Effector memory CD8-positive, alpha-beta T cell (primary cell): Measurements from ENCODE around the gene SMARCB1.

Experiments used
- ATAC-seq: fragments of 150-1000 bp; cut with Tn5 transposase; replicated peaks from 2 replicates; pipeline ENCODE4 v1.10.0; 2021; ENCODE audit warnings: mild to moderate bottlenecking, moderate library complexity
- DNase-seq, 3 experiments: peaks; one replicate each; pipeline ENCODE4 v3.0.0; 2021
- H3K27ac Mint-ChIP-seq, 2 donors: one replicate each; pipeline ENCODE4 v1.8.0; 2022; ENCODE audit warnings: mild to moderate bottlenecking in 2 of 2, mixed read lengths in 2 of 2, moderate library complexity in 2 of 2
- H3K27me3 Mint-ChIP-seq, 2 donors: one replicate each; pipeline ENCODE4 v1.8.0; 2022; ENCODE audit warnings: mixed read lengths in 2 of 2
- H3K36me3 Mint-ChIP-seq: one replicate; pipeline ENCODE4 v1.8.0; 2022; ENCODE audit warnings: mild to moderate bottlenecking, moderate library complexity, mixed read lengths; ENCODE audit not compliant: insufficient read depth
- H3K4me1 Mint-ChIP-seq, 2 donors: one replicate each; pipeline ENCODE4 v1.8.0; 2022; ENCODE audit warnings: low read depth in 2 of 2, mixed read lengths in 2 of 2
- H3K4me3 Mint-ChIP-seq, 2 donors: one replicate each; pipeline ENCODE4 v1.8.0; 2022; ENCODE audit warnings: mild to moderate bottlenecking in 2 of 2, mixed read lengths in 2 of 2, moderate library complexity in 2 of 2
- H3K9me3 Mint-ChIP-seq, 2 donors: one replicate each; pipeline ENCODE4 v1.8.0; 2022; ENCODE audit warnings: mixed read lengths in 2 of 2

SMARCB1 gene

GRCh38 chr22:23874871-23875270 lies 88.1 kb downstream of the SMARCB1 start:
- ATAC-seq (no peak), DNase-seq (no peak)
- Mint-ChIP-seq H3K27ac (no peak overlapping the region), H3K27me3 (no peaks in the 10 kb centered on the region), H3K4me1 (no peaks in the 10 kb centered on the region), H3K36me3 (peaks cover 6% of the 10 kb centered on the region), H3K9me3 (no peaks in the 10 kb centered on the region), H3K4me3 (no peak overlapping the region)

GRCh38 chr22:23875801-23876200 lies 89.0 kb downstream of the SMARCB1 start:
- Mint-ChIP-seq H3K27ac (no peak overlapping the region), H3K9me3 (no peaks in the 10 kb centered on the region), H3K36me3 (peaks cover 6% of the 10 kb centered on the region), H3K4me1 (no peaks in the 10 kb centered on the region), H3K4me3 (no peak overlapping the region), H3K27me3 (no peaks in the 10 kb centered on the region)
- no peak for DNase-seq
- ATAC-seq, result no peak

GRCh38 chr22:23877566-23877965 lies 90.8 kb downstream of the SMARCB1 start:
- Mint-ChIP-seq H3K9me3 (no peaks in the 10 kb centered on the region), H3K27me3 (no peaks in the 10 kb centered on the region), H3K4me3 (no peak overlapping the region), H3K4me1 (no peaks in the 10 kb centered on the region), H3K27ac (no peak overlapping the region), H3K36me3 (peaks cover 6% of the 10 kb centered on the region)
- ATAC-seq, result no peak
- DNase-seq, result no peak

GRCh38 chr22:23878219-23878618 lies 91.5 kb downstream of the SMARCB1 start:
- Mint-ChIP-seq H3K27ac (no peak overlapping the region), H3K4me1 (no peaks in the 10 kb centered on the region), H3K9me3 (no peaks in the 10 kb centered on the region), H3K4me3 (no peak overlapping the region), H3K27me3 (no peaks in the 10 kb centered on the region), H3K36me3 (peaks cover 6% of the 10 kb centered on the region)
- ATAC-seq (no peak), DNase-seq (no peak)

- H3K36me3 Mint-ChIP-seq, result no peaks in the 10 kb centered on the region
- H3K27me3 Mint-ChIP-seq, result no peaks in the 10 kb centered on the region
- H3K9me3 Mint-ChIP-seq, result no peaks in the 10 kb centered on the region
- H3K4me1 Mint-ChIP-seq, result no peaks in the 10 kb centered on the region
- no peak overlapping the region for H3K4me3 Mint-ChIP-seq
- DNase-seq (no peak), ATAC-seq (no peak)
- no peak overlapping the region for H3K27ac Mint-ChIP-seq
Measured at GRCh38 chr22:23882370-23882769, 95.6 kb downstream of the SMARCB1 start.

GRCh38 chr22:23883658-23884057 lies 96.9 kb downstream of the SMARCB1 start:
- H3K27ac Mint-ChIP-seq, result no peak overlapping the region
- no peaks in the 10 kb centered on the region for H3K4me1 Mint-ChIP-seq
- H3K36me3 Mint-ChIP-seq, result no peaks in the 10 kb centered on the region
- no peaks in the 10 kb centered on the region for H3K9me3 Mint-ChIP-seq
- no peak for ATAC-seq
- no peak for DNase-seq
- no peaks in the 10 kb centered on the region for H3K27me3 Mint-ChIP-seq
- H3K4me3 Mint-ChIP-seq, result no peak overlapping the region

GRCh38 chr22:23884140-23884539 lies 97.4 kb downstream of the SMARCB1 start:
- no peak for DNase-seq
- H3K9me3 Mint-ChIP-seq, result no peaks in the 10 kb centered on the region
- H3K27me3 Mint-ChIP-seq, result no peaks in the 10 kb centered on the region
- H3K4me1 Mint-ChIP-seq, result no peaks in the 10 kb centered on the region
- no peak for ATAC-seq
- no peaks in the 10 kb centered on the region for H3K36me3 Mint-ChIP-seq
- no peak overlapping the region for H3K4me3 Mint-ChIP-seq
- no peak overlapping the region for H3K27ac Mint-ChIP-seq
